HK-2 (cell line): ENCODE measurements around the gene FECH.
"Not testable (repeated sequence)": the region's sequence is repeated elsewhere in the genome, so short reads cannot be mapped to it uniquely, and the experiment has no call there.

Experiments
- DNase-seq: peaks from one replicate; pipeline ENCODE4 v3.0.0-alpha.2; 2018; ENCODE audit not compliant: unreplicated experiment

FECH gene

GRCh38 chr18:57533006-57533867, 53.3 kb downstream of the FECH start:
- no peak for DNase-seq

GRCh38 chr18:57529151-57529550, 57.4 kb downstream of the FECH start:
- DNase-seq, result no peak

GRCh38 chr18:57527556-57528229, 58.8 kb downstream of the FECH start:
- DNase-seq, result no peak

- no peak for DNase-seq
Measured at GRCh38 chr18:57523171-57523956, 63.1 kb downstream of the FECH start.

- not testable (repeated sequence) for DNase-seq
Measured at GRCh38 chr18:57522348-57522747, 64.2 kb downstream of the FECH start.

- no peak for DNase-seq
Measured at GRCh38 chr18:57519668-57520424, 66.7 kb downstream of the FECH start.

GRCh38 chr18:57518533-57518932, 68.0 kb downstream of the FECH start:
- DNase-seq, result no peak

GRCh38 chr18:57516056-57516455, 70.4 kb downstream of the FECH start:
- DNase-seq, result no peak

GRCh38 chr18:57505231-57505630, 81.3 kb downstream of the FECH start:
- no peak for DNase-seq

GRCh38 chr18:57502624-57503023, 83.9 kb downstream of the FECH start:
- DNase-seq, result no peak

- DNase-seq, result no peak
Measured at GRCh38 chr18:57498682-57499256, 87.7 kb downstream of the FECH start.
